Cortex of kidney (tissue), 1 donor: ENCODE data around the gene RUFY4.
"Not testable (repeated sequence)": the region's sequence is repeated elsewhere in the genome, so short reads cannot be mapped to it uniquely, and the experiment has no call there.

Experiments
- DNase-seq: peaks from one replicate; lab custom pipeline; 2025; lab: John Stamatoyannopoulos, UW

The RUFY4 gene, protein sequence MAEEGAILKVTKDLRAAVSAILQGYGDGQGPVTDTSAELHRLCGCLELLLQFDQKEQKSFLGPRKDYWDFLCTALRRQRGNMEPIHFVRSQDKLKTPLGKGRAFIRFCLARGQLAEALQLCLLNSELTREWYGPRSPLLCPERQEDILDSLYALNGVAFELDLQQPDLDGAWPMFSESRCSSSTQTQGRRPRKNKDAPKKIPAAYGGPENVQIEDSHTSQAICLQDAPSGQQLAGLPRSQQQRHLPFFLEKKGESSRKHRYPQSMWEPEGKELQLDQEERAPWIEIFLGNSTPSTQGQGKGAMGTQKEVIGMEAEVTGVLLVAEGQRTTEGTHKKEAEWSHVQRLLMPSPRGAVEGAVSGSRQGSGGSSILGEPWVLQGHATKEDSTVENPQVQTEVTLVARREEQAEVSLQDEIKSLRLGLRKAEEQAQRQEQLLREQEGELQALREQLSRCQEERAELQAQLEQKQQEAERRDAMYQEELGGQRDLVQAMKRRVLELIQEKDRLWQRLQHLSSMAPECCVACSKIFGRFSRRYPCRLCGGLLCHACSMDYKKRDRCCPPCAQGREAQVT

DNA sequence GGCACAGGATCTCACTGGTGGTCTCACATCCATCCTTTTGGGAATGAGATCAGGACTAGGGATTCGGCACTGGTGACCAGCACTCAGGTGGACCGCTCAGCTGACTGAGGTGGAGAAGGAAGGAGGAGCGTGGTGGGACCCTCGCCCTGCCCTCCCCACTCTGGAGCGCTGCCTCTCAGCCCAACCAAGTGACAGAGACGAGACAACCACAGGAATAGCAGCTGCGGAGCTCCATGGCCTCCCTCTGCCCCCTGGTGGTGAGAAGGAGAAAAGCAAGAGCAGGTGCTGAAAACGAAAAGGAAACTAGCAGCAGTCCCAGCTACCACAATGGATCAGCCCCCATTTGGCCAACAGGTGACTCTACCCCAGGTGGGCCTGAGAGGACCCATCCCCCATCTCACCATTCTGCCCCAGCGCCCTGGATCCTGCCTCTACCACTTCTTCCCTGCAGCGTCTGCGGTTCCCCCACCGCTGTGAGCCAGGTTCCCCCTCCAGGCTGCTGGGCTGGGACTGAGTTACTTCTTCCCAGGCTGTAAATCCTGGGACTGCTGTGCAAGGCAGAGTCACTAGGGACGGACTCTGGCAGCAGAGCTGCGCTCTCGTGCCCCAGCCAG, at the start of gene RUFY4:
TSS of gene RUFY4 (plus strand) at position 533 of the 614 bp plus-strand sequence. CDS start 1,353 bp downstream, outside the sequence.
- DNase-seq: not testable (repeated sequence)

DNA sequence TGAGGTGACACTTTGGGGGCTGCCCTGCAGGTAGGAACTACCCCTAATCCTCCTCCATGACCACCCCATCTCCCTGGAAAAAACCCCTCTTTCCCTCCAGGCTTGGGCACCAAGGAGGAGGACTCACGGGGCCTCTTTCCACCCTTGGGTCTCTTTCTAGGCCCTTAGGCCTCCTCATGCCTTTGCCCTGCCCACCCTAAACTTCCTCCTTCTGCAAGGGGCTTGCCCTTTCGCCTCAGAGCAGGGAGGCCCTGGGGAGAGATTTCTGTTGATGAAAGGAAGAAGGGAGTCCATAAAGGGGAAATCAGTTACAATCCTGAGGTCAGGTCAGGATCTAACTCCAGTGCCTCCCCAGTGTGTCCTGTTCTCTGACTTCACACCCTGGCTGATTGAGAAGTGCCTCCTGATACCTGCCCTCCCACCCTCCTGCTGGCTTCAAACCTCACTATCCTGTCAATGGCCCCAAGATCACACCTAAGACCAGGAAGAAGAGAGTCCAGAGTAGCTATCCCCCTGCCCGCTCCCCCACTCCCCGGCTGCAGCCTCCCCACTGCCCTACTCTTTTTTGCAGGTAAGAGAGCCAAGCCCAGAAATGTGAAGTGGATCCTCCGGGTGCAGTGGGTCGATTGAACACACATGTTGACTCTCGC, 49.5 kb upstream of the RUFY4 start:
- DNase-seq: no peak

DNA sequence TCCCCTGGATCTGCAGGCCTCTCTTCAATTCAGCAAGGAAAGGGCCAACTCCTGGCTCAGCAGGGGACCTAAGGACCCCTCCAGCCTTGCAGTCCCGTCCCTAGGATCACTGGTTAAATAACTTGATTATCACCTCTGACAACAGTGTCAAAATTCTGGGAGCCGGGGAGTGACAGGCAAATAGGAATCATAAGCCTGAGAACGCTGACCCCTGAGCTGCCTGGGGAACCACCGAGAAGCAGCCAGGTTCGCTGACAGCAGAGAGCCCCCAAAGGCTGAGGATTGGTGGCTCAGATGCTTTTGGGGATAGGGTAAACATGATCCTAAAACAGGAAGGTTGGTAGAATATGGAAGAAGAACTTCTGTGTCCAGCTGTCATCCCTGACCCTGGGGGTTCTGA, 48.8 kb upstream of the RUFY4 start:
- no peak for DNase-seq

DNA sequence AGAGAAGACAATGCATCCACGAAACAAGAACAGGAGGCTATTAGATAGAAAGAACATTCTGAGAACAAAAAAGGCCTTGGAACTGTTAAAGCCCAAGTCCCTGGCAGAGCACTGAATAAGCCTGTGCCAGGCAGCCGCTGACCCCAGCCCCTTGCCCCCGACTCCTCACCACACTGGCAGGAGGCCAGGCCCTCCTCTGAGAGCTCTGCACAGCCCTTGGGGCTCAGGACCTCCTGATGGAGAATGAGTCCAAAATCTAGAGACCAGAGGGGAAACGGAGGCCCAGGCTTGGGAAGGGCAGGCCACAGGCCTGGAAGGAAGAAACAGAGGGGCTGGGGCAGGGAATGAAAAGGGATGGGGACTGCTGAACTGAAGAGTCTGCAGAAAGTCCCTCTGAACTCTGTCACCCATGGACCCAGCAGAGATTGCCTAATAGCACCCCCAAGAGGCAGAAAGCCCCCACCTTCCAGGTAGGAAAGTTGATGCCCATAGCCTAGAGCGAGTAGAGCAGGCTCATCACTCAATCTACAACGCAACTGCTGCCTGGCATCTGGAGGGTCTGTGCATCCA, 48.0 kb upstream of the RUFY4 start:
- no peak for DNase-seq

DNA sequence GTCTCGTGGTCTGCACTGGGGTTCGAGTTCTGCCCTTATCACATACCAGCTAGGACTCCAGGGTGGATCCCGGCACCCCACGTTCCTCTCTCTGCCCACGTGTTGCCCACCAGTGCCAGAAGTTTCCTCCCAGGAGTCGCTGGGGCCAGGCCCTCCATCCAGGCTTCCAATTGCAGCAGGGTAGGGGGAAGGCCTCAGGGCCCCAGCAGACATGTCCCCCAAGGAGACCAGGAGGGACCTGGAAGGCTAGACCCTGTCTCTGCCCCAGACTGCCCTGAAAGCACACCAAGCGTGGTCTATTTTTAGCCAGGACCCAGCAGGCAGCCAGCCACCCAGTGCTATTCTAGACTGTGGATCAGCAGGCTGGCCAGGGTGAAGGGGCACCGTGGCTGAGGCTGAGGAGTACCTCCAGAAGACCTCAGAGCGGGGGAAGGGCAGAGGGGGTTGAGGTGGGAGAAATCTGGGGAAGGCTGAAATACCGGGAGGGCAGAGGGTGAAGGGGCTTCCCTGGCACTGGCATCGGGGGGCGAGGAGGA, 47.4 kb upstream of the RUFY4 start:
- no peak for DNase-seq

DNA sequence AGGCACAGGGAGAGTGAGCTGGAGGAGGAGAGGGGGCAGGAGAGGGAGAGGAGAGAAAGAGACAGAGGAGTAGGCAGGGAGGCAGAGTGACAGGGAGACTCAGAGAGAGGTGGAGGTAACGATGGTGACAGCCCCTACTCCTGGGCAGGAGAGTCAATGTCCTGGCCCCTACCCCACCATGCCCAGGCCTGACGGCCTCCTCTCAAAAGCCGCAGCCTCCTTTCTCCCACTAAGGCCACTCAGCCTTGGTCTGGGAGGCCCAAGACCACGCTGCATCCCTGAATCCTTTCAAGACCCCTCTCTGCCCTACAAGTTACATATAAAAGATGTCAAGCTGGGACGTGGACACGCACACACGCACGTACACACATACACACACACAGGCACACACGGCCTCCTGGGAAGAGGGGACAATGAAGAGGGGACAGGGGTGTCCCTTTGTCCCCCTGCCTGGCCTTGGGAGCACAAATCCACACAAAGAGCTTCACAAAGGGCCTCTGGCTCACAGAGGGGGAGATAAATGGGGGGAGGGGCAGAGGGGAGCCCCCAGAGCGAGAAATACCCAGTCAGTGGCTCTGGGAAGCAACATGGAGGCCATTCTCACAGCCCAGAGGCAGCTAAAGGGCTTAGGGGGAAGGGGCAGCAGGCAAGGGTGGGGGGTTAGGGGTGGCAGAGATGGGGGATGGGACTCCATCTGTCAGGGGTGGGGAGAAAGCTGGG, 46.8 kb upstream of the RUFY4 start:
- no peak for DNase-seq

DNA sequence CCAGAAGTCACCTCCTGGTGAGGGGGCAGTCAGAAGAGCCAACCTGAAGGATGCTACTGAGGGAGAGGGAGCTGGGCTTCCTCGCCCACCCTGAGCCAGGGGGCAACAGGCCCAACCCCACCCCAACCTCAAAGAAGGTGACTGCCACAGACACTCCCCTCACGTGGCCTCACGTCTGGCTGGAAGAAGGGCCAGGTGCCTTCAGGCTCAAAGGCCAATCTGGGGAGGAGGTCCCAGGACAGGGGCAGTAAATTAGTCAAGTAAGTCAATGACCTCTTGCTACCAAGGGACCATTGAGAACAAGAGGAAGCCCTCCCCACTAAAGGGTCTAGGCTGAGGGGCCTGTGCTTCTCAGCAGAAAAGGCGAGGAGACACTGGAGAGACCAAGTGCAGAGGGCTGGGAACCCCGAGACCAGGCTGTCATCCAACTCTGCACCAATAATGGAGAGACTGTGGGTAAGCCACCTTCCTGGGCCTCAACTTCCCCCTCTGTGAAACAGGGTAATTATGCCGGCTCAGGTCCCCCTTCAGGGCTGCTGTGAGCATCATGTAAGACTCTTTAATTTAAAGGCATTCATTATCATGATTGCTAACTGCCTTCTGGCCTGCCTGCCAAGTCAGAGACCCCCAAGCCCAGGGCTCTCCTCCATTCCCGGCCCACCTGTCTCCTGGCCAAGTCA, 46.1 kb upstream of the RUFY4 start:
- no peak for DNase-seq

DNA sequence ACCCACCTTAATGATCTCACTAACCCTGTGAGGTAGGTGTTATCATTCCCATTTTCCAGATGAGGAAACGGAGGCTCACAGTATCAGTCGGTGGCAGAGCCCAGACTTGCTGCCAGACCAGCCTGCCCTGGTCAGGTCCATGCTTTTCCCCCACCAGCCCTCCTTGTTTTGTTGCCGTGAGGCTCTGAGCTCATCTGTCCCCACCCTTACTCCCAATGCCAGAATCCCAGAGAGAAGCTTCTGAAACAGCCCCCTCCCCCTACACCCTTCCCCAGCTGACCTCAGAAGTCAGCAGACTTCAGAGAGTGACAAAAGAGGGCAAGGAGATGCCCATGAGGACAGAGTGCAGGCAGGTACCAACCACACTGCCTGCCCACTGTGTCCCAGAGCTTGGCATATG, 45.4 kb upstream of the RUFY4 start:
- no peak for DNase-seq

DNA sequence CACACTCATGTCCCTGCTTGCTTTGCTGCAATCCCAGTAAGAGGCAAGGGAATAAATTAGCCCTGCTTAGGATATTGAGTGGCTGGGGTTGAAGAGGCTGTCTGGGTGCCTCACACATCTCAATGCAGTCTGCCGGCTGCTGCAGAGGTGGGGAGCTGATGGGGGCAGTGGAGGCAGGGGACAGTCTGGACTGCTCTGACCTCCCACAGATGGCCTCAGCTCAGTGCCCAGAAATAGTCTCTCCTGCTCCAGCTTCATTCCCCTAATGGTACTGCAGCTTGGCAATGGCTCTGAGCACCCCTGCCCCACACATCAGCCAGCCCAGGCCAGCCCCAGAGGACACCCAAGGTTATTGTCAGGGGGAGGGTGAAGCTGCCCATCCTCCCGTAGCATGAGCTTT, 44.7 kb upstream of the RUFY4 start:
- no peak for DNase-seq

DNA sequence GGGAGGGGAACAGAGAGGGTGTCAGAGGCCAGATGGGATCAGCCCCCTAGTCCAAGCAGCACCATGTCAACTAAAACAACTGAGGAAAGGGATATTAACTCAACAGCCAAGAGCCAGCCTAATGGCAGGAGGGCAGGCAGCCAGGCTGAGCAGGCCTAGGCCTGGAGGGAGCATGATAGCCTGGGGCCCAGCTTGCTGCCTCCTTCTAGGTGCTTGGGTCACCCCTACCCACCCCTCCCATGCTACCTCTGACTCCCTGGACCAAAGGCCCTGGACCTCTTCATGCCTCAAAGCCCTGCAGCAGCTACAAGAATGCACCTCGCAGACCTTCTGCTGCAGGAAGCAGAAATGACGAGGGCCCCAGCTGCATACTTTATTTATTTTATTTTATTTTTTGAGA, 44.2 kb upstream of the RUFY4 start:
- DNase-seq: no peak

DNA sequence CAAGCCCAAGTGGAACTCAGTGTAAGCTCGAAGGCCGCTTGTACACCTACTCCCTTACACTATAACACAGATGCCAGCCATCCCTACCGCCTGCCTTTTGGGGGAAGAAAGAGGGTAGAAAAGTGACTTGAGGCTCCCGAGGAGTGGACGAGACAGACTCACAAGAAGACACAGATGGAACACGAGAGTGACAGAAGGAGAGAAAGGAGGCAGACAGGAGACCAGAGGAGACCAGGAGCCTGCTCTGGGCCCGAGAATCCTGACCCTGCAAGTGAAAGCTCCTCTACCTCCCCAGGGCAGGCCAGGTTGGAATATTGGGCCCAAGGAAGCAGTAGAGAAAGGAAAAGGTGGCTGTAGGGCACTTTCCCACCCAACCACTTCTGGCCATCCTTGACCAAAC, 42.8 kb upstream of the RUFY4 start:
- no peak for DNase-seq

DNA sequence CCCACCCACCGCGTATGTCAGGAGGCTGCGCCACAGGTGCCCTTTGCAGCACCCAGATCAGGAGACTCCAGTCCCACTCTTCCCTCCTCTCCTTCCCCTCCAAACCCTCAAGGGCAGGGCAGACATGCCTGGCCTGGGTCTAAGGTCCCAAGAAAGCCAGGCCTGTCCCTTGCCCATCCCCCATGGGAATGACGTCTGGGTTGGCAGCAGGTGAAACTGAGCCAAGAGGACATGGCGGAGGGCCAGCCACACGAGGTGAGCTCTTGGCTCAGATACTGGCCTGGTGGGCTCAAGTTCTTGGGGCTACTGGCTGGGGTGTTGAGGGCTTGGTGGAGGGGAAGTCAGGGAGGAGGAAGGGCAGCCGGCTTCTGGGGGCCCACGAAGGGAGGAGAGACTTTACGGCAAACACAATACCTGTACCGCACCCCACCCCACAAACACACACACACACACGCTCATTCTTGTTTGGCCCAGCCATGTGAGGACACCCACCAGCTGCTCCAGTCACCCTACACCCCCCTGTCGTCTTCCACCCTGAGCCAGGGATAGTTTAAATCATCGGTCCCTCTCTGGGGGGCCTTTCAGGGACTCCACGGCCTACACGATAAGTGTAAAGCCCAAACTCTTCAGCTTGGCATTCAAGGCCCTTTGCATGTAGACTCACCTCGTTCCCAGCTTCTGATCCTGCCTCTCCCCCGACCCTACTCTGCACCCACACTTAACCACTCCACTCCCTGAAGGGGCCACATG, 42.2 kb upstream of the RUFY4 start:
- DNase-seq: no peak

DNA sequence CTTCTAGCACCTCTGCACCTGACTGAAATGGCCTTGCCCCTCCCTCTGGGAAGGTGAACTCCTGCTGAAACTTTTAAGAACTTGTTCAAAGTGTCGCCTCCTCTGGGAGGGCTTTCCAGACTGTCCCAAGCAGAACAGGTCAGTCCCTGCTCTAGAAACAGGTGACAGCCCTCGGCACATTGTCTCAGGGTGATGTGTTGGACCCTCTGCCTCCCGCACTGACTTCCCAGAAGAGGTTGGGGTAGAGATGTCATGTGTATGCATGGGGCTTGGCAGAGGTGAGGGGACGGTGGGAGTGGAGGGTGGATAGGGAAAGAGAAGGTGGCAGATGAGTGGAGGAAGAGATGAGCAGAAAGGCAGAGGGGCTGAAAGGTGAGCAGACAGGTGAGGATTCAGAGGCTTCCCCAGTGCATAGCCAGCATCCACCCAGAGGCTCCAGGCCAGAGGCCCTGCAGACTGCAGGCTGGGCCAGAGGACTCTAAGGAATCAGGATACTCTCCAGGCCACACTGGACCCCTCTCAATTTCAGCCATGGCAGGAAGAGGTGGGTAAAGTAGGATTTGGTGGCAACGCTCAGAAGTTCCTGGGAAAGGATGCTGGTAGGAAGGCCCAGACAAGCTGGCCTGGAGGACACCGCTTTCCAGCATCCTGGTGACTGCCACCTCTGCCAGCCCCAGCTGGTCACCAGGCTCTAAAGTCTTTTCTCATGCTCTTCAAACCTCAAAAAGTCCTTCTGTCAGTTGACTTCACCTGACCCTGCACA, 41.4 kb upstream of the RUFY4 start:
- DNase-seq: no peak

DNA sequence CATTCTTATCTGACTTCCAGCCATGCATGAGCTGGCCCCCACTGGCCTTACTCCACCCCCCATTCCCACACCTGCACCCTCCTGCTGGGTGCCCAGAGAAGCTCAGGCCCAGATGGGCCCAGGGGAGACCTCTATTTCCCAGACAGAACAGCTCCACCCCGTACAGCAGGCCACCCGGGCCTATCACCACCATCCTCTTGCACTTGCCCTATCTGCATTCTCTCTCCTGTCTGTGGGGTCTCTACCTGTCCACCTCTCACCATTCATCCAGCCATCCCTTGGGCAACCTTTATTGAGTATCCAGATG, 40.9 kb upstream of the RUFY4 start:
- DNase-seq: no peak

DNA sequence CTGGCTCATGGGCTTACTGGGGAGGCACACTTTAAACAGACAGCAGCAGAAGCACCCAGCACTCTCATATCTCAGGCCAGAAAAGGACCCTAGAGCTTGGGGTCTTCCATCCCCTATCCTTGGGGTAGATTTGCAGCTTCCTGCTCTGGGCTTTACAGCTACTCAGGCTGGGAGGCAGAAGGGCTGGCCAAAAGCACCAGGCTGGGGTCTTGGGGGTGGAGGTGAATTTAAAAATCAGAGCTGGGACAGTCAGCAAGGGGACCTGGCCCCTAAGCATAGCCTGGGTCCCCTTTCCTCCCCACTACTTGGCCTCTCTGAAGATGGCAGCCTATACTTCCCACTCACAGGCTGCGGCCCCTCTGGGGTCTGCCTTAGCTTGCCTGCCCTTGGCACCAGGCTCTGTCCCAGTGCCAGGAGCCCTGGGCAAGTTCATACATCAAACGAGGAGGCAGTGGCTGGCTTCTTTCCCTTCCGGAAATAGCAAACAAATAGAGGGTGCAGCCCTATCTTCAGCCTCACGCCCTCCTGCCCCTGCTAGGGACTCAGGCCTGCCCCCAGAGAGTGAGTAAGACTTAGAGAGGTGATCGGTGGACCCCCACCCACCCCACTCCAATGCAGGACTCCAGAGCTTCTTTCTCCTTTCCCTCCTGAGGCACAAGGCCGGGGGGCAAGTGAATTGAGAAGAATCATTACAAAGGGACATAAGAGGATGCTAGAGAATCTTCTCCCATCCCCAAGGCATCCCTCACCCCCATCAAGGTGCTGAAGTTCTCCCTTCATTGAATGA, 40.3 kb upstream of the RUFY4 start:
- DNase-seq: no peak

DNA sequence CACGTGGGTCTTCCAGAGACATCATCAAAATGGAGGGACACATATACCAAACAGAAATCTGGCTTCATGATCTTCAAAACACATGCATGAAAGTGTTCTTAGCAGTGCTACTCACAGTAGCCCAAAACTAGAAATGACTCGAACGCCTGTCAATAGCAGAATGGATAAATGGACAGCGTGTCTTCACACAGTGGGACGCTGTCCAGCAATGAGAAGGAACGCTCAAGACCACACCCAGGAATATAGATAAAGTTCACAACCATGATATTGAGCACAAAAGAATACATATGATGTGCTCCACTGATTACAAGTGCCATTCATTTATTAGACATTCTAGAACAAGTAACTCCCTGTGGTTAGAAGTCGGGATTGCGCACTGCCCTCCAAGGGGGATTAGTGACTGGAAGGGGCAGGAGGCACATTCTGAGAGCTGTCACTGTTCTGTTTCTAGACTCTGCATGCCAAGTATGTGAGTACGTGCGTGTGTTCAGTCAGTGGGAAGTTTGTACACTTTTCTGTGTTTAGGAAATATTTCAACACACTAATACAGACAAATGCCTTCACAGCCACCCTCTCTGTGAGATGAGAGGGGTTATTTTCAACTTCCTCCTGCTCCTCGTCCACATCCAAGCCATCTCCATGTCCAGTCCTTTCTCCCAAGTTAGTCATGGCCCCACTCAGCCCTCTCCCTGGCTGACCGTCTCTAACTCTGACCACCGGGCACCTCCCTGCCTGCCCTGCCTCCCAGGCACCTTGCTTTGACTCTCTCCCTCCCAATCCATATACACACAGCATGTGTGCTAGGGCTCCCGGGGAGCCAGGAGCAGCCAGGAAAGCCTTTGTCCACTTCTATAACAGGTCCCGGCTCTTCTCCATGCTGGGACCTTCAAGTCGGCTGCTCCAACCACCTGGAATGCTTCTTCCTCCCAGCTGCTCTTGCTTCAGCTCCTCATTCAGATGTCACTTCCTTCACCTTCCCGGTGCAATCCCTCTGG, 39.4 kb upstream of the RUFY4 start:
- no peak for DNase-seq

DNA sequence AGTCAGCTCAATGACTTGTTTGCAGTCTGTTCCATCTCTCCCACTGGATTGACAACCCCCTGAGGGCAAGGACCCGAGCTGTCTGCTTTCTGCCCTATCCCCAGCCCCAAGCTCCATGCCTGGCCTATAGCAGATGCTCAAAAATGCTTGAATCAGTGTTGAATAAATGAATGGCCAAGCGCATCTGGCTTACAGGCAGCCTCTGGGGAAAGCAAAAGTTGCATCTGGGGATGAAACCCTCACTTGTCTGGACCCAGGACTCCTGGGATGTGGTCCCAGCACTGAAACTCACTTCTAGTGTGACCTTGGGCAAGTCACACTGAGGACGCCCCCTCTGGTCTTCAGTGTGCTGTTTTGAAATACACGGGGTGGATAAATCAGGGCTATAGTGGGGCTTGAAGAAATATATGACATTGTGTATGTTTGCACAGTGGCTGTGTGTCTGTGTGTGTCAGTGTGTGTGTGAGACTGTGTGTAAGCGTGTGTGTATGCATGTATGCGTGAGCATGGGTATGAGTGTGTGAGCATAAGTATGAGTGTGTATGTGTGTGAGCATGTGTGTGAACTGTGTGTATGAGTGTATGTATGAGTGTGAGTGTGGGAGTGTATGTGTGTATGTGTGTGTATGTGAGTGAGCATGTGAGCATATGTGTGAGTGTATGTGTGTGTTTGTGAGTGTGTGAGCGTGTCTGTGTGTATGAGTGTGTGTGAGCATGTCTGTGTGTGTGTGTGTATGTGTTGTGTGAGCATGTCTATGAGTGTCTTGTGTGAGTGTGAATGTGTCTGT, 38.5 kb upstream of the RUFY4 start:
- no peak for DNase-seq
